Endometrium (tissue), 2 donors: ENCODE data around the gene KRTAP5-2.
"Not testable (repeated sequence)": the region's sequence is repeated elsewhere in the genome, so short reads cannot be mapped to it uniquely, and the experiment has no call there.

Experiments used
- FAIRE-seq: peaks from 2 replicates; lab custom pipeline; 2012; peaks lifted over from hg19 to GRCh38; lab: Jason Lieb, UNC
- donor health status: control.
- donor health status: control.

Gene KRTAP5-2

DNA sequence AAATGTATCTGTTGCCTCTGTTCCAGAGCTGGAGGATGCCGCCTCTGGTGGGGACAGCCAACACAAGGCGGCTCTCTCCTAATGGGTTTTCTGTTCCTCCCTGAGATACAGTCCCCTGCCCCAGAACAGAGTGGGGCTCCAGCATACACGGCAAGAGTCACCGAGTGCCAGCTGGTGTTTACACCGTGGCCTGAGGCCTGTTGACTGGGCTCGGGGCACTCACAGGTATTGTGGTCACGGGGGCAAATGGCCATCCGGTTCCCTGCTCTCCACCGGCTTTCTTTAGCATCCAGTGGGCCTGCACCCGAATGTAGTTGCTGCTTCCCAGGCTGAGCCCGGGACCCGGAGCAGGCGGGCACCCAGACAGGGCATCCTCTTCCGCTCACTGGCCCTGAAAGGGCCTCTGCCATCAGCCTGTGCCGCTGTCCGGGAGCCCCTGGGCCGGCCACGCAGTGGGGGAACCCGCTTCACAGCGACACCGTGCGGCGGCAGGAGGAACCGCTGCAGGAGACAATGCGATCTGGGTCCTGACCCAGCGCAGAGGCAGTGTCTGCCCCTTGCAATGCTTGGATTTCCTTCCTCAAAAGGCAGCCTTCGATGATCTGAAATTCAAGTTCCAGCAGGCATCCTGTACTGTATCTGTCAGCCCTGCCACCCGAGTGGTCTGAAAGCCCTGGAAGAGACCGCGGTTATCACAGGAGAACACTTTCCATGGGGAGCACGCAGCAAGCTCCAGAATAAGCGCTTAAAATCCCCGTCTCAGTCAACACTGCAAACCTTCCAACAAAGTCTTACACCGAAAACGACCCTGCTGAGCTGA lies 30.6 kb upstream of the KRTAP5-2 start:
- no peak for FAIRE-seq

DNA sequence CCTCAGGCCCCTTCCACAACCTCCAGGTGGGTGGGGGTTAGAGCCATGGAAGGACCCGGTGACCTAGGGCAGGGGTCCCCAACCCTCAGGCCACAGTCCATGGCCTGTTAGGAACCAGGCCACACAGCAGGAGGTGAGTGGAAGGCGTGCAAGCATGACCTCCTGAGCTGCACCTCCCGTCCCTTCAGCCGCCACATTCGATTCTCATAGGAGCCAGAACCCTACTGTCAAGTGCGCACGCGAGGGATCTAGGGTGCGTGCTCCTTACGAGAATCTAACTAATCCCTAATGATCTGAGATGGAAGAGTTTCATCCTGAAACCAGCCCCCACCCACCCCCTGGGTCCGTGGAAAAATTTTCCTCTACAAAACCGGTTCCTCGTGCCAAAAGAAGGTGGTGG lies 27.4 kb upstream of the KRTAP5-2 start:
- no peak for FAIRE-seq

DNA sequence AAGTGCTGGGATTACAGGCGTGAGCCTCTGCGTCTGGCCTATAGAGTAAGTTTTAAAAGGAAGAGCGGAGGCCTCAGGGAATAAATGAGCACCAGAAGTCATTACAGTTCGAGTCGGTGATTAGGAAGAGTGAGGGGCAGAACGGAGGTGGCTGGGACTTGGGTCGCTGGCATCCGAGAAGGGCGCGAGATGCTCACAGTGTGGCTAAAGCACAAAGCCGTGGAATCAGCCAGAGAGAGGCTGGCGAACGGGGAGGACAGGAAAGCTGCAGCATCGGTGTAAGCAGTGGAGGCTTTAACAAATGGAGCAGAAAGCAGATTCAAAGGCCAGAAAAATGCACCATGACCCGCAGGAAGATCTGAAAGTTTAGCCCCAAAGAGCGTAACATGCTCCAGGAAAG lies 26.5 kb upstream of the KRTAP5-2 start:
- no peak for FAIRE-seq

DNA sequence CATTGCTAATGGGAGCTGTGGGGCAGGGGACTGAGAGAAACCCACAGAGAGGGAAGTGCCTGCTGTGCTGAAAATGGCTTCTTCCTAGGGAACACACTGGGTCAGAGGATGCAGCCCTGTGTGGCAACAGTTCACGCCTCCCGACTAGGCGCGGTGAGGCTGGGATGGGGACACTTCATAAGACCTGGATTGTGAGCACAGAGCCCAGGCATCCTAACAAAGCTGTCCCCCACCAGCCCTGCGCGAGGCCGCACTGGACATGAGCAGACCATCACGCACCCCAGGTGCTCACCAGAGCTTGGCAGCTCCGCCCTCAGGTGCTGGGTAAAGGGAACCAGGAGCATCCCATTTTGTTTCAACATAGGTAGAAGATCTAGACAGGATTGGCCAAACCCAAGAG lies 25.6 kb upstream of the KRTAP5-2 start:
- FAIRE-seq: no peak

DNA sequence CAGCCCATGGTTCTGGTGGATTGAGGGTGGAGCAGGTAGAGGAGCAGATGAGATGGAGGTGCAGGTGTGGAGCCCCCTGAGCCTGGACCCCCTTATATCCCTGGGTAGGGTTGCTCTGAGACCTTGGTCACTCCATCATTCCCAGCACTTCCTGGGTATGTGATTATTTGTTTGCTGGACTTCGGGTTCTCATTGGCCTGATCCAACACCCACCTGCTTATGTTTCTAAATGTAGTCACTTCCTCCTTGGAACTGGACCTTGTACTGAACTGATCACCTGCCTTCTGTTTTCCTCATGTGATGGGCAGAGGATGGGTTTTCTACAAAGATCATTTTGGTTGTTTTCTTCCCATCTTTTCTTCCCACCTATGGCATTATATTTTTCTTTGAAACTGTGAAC lies 24.0 kb upstream of the KRTAP5-2 start, which contains the start of gene KRTAP5-4:
TSS of gene KRTAP5-4 (minus strand) at position 53 of the 400 bp plus-strand sequence. CDS start at position 8, 45 bp downstream.
- no peak for FAIRE-seq

DNA sequence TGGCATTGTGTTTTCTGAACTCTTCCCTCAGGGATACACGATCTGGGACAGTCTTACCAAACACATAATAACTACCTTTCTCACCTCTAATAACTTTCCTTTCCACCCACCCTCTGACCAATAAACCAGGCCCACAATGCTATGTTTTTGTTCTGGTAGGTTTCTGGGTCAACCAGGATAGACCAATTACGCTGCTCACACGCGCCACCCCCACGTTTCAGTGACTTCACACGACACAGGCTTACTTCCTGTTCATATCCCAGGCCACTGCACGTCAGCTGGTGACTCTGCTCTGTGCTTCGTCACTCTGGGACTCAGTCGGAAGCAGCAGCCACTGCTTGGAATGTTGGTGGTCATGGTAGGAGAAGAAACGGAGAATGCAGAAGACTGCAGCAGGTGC lies 21.4 kb upstream of the KRTAP5-2 start:
- no peak for FAIRE-seq

DNA sequence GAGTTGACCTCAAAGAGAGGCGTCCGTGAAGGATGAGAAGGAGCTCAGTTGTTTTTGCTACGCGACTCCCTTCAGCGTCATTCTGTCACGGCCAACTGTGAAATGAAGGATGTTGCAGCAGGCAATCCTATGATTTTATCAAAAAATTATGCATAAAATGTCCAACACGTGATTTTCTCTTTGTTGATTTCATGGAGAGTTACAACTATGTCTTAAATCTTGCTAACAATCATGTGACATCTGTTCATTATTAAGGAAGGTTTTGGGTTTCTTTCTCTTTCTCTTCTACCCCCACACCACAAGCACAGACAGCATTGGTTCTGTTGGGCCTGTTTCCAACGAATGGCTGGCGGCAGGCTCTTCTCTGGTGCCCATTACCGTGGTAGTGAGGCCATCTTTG lies 20.1 kb upstream of the KRTAP5-2 start:
- no peak for FAIRE-seq

DNA sequence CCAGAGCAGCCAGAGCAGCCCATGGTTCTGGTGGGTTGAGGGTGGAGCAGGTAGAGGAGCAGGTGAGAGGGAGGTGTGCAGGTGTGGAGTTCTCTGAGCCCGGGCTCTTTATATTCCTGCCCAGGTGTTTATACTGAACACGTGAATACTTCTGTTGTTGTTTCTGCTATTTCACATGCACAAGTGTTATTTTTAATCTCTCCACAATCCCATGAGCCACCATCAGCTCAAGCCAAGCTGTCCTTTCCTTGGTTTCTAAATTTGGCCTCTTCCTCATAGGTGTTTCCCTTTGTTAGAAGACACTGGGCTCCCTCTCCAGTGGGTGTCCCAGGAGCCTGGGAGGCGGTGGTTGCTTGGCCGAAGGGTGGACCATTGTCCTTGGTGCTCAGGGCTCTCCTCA lies 10.3 kb upstream of the KRTAP5-2 start, which contains the start of gene KRTAP5-3:
TSS of gene KRTAP5-3 (minus strand) at position 101 of the 400 bp plus-strand sequence. CDS start at position 23, 78 bp downstream.
- FAIRE-seq: no peak

DNA sequence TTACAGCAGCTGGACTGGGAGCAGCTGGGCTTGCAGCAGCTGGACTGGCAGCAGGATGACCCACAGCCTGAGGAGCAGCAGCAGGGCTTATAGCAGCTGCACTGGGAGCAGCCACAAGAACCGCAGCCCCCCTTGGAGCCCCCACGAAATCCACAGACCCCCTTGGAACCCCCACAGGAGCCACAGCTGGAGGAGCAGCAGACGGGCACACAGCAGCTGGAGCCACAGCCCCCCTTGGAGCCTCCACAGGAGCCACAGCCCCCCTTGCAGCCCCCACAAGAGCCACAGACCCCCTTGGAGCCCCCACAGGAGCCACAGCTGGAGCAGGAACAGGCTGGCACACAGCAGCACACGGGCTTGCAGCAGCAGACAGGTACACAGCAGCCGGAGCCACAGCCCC lies 9.8 kb upstream of the KRTAP5-2 start:
- not testable (repeated sequence) for FAIRE-seq

DNA sequence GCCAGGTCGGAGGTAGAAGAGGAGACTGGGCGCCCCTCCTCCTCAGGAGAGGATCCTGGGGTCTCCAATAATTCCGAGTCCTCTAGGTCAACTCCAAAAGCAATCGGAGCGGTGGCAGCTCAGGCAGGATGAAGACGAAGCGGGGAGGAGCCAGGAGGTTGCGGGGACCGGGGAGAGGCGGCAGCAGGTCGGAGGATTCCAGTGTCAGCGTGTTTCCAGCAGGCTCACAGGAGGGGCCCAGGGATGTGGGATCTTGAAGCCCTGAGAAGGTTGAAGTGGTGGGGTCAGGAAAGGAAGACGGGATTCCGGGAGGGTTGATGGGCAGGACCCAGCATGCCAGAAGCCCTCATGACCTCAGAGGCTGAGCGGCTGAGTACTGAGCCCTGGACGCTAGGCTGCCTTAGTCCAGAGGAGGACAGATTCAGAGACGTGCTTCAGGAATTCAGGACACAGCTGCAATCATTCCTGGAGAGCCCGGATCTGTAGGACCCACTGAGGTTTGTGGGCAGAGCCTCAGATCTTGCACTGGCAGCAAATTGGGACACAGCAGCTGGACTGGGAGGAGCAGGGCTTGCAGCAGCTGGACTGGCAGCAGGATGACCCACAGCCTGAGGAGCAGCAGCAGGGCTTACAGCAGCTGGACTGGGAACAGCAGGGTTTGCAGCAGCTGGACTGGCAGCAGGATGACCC lies 9.2 kb upstream of the KRTAP5-2 start:
- not testable (repeated sequence) for FAIRE-seq

DNA sequence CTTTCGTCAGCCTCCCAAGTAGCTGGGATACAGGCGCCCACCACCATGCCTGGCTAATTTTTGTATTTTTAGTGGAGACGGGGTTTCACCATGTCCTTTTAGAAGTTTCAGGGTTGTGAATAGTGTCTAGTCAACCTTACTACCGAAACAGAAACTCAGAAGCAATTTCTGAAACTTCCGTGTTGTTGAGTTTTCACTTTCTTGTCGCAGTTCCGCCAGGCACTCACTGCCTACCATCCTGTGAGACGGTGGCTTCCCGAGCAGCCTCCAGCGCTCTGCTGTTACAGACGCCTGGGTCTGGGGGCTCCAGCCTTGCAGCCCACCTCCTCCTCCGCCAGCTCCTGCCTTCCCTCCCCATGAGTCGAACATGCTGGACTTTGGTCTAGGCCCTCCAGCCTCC lies 7.8 kb upstream of the KRTAP5-2 start:
- not testable (repeated sequence) for FAIRE-seq

DNA sequence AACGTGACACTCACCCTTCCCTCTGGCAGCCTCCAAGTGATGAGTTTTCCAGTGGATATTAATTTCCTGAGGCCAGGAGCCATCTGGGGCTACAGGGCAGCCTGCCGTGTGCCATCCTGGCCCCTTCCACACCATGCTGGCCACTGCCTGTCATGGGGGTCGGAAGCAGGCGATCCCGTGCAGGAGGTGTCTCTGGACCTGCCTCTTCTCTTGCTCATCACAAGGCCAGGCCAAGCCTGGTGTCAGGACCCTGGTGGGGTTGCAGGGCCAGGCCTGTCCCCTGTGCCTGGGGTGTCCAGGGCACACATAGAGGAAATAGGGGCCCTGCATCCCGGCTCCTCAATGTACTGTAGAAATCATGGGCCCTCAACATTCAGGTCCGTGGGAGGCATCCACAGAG lies 6.6 kb upstream of the KRTAP5-2 start:
- no peak for FAIRE-seq

DNA sequence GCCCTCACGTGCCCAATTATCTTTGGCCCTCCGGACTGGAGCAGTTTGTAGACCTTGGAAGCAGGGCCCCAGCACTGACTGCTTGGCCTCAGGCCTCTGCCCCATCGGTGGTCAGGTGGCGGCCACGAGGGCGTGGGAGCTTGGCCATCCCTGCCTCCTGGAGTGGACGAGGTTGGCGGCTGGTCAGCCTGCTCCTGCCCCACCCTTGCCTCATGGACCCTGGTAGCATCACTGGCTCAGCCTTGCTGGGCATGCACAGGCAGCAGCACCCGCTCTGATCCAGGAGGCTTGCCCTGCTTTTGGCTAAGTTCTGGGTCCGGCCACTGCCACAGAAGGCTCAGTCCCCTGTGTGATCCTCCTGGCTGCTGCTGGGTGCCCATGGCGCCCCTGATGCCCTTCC lies 6.1 kb upstream of the KRTAP5-2 start:
- FAIRE-seq: no peak

DNA sequence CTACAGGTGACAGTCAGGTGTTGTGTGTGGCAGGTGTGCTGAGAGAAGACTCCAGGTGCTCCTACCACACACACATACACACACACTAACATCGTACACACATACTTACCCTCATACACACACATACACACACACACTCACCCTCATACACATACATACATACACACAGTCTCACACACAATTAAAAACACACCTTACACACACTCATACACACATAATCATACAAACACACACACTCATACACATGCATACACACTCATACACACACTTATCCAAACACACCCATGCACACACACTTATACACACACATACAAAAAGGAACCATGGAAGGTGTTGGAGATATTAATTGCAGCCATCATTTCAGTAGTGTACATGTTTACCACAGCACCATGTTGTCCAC lies 5.5 kb upstream of the KRTAP5-2 start:
- FAIRE-seq: no peak

DNA sequence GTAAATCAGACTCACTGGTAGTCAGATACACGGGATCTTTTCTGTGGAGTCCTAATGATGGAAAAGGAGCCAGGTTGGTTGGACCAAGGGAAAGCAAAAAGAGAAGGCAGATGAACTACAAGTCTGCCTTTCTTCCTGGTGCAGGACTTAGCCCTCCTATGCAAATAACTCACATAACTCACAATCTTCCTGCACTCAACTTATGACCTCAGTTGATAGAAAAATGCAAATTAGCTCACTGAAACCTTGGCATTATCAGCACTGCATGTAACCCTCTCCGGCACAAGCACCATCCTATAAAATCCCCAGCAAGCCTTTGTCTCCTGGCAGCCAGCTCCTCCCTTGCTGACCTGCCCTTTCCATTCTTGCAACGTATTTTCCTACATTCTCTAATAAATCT lies 3.6 kb upstream of the KRTAP5-2 start:
- not testable (repeated sequence) for FAIRE-seq

DNA sequence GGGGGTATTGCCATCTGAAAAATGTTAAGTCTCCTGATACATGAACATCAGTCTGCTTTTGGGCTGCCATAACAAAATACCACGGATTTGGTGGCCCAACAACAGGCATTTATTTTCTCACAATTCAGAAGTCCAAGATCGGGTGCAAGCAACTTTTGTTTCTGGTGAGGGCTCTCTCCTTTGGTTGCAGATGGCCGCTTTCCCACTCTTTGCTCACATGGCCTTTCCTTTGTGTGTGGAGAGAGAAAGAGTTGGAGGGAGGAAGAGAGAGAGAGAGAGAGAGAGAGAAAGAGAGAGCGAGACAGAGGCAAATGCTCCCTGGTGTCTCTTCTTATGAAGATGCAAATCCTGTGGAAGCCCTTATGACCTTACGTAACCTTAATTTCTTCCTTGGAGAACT lies 2.5 kb upstream of the KRTAP5-2 start:
- FAIRE-seq: no peak

DNA sequence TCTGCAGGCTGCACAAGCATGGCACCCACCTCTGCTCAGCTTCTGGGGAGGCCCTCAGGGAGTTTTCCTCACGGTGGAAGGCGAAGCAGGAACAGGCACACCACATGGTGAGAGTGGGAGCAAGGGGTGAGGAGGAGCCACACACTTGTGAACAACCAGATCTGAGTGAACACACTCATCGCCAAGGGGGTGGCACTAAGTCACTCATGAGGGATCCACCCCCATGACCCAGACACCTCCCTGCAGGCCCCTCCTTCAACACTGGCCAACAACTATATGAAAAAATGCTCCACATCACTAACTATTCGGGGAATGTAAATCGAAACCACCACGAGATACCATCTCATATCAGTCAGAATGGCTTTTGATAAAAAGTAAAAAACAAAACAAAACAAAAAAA lies 722 bp upstream of the KRTAP5-2 start:
- FAIRE-seq: no peak

DNA sequence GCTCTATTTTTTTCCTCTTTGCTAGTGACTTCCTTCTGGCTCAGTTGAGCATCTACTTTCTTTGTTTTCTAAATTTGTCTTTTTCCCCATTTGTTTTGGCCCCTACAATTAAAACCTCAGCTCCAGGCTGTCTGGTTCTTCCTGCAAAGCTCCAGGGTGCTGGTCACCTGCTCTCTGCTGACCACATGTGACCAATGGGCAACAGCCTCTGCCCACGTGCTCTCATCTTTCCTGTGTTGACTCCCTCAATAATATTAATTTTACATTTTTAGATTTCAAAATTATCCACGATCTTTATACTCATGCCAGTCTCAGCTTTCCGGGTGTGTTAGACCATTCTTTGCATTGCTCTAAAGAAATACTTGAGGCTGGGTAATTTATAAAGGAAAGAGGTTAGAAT lies 312 bp upstream of the KRTAP5-2 start:
- not testable (repeated sequence) for FAIRE-seq

DNA sequence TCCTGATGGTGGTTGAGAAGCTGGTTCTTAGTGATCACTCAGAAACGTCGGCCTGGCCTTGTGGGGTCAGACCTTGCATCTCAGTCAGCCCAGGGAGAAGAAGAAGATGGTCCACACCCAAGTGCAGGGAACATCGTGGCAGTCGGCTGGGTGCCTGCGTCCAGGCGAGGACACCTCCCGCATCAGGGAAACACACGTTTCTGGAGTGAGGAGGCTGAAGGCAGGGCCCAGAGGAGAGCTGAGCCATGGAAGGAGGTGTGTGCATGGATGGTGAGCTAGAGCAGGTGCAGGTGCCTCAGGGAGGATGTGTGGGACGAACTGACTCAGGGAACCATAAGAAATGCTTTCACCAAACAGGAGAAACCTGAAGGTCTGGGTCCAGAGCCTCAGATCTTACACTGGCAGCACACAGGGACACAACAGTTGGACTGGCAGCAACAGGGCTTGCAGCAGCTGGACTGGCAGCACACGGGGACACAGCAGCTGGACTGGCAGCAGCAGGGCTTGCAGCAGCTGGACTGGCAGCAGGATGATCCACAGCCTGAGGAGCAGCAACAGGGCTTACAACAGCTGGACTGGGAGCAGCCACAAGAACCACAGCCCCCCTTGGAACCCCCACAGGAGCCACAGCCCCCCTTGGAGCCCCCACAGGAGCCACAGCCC lies 632 bp downstream of the KRTAP5-2 start:
- FAIRE-seq: no peak

DNA sequence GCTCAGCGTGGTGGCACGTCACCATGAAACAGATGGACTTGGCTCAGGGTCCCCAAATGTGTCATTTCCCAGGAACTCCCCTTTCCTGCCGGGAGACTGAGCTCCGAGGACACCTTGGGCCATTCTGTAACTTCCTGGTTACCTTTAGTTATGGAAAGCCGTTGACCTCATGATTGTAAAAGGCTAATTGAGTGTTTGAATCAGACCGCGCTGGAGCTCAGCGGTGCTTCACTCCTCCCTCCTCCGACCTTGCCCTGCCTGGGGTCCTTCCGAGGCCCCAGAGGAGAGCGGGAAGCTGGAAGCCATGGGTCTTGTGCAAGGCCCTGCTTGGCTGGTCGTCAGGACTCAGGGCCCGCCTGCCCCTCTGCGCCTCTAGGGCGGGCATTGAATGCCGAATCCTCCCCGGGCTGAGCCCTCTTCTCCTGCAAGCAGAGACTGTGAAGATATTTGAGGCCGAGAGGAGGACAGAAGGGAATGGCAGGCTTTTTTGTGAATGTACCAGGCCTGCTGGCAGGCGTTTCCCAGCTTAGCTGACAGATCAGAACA lies 1.4 kb downstream of the KRTAP5-2 start:
- not testable (repeated sequence) for FAIRE-seq

DNA sequence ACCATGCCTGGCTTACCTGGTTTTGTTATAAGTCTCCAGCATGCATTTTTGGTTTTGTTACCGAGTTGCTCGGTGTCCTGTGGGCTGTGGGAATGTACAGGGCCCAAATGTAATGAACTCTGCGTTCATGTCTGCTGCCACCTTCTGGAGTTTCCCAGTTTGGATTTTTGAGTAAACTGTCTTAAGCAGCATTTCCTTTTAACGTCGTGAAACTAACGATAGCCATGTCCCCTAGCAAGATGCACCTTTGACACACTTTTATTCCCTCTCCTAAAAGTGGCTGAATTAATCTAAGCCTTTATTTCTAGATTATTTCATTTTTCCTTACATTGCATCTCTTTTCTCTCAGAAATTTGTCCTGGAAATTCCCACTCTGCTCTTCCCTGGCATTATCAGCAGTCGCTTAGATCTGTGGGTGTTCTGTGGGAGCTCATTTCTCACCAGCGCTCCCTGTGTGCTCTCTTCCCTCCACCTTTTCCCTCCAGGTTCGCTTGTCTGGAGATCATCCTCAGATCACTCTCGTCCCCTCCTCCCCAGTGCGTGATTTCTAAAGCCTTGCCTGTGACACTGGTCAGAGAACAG lies 2.0 kb downstream of the KRTAP5-2 start:
- not testable (repeated sequence) for FAIRE-seq

DNA sequence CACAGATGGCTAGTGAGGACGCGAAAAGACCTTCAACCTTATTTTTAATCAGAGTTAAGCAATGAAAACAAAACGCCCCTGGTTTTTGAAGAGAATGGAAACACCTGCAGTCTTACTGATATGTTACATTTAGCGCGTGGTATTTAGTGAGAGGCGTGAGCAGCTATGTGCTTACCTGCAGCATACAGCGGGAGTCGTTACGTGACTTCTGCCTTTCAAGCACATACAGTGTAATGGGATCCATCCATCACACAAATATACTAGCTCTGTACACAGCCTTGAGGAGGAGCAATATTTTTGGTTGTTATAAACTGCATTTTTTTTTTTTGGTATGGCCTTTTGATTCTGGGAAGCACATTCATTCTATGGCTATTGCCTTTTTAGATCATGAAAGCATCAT lies 5.5 kb downstream of the KRTAP5-2 start:
- FAIRE-seq: no peak
